Stimulated activated CD8-positive, alpha-beta memory T cell treated with anti-CD3 and anti-CD28 coated beads, Interleukin-4, amount 100 ng/mL, for 1 hour (primary cell): ENCODE results near the gene CYB5A.

ENCODE experiments used
- DNase-seq, 2 donors: peaks; one replicate each; pipeline ENCODE4 v3.0.0-alpha.2; 2020; ENCODE audit warnings: low read depth in 2 of 2, low spot score in 1 of 2

Gene CYB5A

GRCh38 chr18:74217476-74218143 is 74.2 kb downstream of the CYB5A start:
- no peak for DNase-seq

- no peak for DNase-seq
Measured at GRCh38 chr18:74216661-74217110, 75.1 kb downstream of the CYB5A start.

GRCh38 chr18:74215863-74216262 is 75.9 kb downstream of the CYB5A start:
- DNase-seq: no peak

GRCh38 chr18:74213429-74213828 is 78.3 kb downstream of the CYB5A start:
- no peak for DNase-seq

GRCh38 chr18:74204526-74205152 is 87.1 kb downstream of the CYB5A start:
- DNase-seq: no peak

- no peak for DNase-seq
Measured at GRCh38 chr18:74203811-74204210, 88.0 kb downstream of the CYB5A start.
